ENCODE measurements around the gene NPY. TPM values are rescaled to one million over a fixed set of nuclear protein-coding genes. Genes with fewer than 3 reads are reported as not detected.

Gene NPY
- polyA plus RNA-seq, 4 donors: 0.28 to 2.0 (median 0.59) TPM

DNA sequence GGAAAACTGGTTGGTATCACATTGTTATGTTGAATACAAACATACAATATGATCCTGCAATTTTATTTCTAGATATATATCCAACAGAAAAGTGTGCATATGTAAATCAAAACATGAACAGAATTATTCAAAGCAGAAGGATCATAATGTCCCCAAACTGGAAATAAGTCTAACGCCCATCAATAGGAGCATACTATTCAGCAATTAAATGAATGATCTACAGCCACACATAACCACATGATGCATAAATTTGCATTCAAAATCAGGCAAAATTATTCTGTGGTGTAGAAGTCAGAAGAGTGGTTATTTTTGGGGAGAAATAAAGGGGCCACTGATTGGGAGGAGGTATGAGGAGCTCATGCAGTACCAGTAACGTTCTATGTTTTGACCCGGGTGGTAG is 28.6 kb downstream of the NPY start:
- DNase-seq (ENCODE audit: low read depth in 4 of 4, low spot score in 3 of 4): no peak

DNA sequence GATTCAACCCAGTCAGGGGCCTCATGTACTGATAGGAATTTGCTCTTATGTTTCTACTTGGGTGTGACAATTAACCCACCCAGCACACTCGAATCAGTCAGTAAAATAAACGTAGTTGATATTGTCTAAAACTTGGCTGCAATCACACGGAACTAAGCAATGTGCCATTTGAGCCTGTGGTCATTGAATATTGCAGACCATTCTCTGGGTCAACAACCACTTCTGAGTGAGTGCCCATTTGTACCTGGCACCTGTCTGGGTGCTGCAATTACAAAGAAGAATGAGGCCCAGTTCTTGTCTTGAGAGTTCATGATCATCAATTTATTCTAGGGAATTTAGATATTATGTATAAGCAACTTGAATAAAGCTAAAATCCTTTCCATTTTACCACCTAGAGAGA is 29.8 kb downstream of the NPY start:
- no peak for DNase-seq (ENCODE audit: low read depth in 4 of 4, low spot score in 3 of 4)

DNA sequence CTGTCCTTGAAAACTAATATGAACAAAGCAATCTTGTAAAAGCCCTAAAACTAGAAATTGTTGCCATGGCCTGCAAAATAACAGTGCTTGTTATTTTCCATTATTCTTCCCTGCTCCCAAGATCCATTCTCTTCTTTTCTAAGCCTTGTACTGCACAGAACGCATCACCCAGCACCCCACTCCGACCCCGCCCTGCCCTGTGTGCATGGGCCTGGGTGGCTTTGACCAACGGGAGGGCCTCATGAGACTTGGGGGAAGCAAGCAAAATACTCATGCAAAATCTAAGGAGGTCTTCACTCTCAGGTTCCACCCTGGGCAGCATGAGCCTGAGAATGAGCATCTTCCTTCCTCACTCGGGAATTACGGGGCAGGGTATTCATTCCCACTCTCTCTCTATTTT is 32.4 kb downstream of the NPY start:
- no peak for DNase-seq (ENCODE audit: low read depth in 4 of 4, low spot score in 3 of 4)

DNA sequence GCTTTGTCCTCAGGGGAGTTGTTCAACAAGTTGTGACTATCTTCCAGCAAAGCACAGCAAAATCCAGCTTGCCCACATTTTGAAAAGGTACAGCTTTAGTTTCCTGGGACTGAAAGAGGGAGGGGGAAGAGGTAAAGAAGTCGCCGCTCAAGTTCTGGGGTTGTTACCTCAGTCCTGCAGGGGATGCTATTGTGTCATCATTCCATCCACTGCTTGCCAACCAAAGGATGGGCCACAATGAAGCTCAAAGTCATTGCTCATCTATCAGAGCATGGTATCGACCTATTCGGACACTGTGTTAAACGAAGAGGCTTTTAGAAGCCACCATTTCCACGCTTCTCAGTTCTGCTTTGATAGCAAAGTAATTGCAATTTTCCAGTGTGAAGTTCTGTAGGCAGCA is 34.3 kb downstream of the NPY start:
- no peak for DNase-seq (ENCODE audit: low read depth in 4 of 4, low spot score in 3 of 4)

DNA sequence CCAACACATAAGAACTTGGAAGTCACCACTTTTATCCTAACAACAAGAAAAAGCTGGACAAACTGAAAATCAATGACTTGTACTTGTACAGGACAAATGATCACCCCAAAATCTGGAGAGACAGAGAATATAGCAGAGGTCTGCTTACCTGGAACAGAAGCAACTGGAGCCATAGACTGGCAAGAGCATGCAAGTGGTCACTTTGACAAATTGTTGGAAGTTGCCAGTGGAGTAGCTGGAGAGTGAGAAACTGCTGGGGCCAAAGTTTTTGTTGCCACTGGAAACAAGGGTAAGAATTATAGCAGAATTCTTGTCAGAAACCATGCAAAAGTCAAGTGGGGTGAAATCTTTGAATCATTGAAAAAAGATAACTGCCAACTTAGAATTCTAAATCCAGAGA is 35.2 kb downstream of the NPY start:
- DNase-seq (ENCODE audit: low read depth in 4 of 4, low spot score in 3 of 4): no peak

DNA sequence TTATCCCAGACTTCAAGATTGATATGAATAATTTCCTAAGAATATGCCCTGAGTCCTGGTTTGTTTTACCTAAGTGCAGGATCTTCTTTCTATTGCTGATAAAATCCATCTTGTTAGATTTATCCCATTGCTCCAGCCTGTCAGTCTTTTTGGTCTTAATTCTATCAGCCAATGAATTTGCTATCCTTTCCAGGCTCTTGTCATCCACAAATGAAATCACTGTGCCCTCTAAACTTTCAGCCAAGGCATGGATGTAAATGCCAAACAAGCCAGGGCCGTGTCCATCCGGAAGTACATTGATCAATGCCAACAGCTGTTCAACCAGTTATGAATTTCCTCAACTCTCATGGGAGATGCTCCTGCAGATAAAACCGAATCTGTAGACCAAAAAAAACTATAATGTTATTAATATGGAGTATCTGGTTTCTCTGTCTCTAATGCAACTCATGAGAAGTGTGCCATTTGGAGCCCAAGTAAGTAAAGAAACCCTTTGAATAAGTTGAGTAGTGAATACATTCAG is 40.0 kb downstream of the NPY start:
- DNase-seq (ENCODE audit: low read depth in 4 of 4, low spot score in 3 of 4): no peak

DNA sequence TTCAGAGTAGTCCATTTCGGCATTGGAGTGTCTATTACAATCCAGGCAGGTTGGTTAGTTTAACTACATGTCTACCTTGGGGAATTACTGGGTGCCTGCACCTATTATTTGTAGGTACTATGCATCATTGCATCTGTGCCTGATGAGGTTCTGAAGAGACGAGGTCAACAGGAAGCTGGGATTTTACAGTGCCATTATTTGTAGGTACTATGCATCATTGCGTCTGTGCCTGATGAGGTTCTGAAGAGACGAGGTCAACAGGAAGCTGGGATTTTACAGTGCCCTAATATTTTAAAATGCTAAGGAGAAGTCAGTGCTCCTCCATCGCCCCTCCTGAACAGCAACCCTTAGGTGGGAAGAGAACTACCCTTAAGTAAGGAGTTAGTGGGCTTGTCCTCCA is 41.7 kb downstream of the NPY start:
- no peak for DNase-seq (ENCODE audit: low read depth in 4 of 4, low spot score in 3 of 4)

DNA sequence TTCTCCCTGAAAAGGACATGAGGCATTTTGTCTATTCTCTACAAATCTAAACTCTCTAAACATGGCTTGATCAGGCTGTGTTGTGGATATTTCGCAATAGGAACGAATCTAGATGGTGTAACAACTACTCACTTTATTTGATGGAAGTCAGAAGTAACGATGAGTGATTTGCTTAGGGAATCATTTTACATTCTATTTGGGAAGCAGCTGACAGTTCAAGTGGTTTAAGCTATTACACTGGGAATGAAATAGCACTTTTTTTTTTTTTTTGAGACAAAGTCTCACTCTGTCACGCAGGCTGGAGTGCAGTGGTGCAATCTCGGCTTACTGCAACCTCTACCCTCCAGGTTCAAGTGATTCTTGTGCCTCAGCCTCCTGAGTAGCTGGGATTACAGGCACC is 44.1 kb downstream of the NPY start:
- no peak for DNase-seq (ENCODE audit: low read depth in 4 of 4, low spot score in 3 of 4)

DNA sequence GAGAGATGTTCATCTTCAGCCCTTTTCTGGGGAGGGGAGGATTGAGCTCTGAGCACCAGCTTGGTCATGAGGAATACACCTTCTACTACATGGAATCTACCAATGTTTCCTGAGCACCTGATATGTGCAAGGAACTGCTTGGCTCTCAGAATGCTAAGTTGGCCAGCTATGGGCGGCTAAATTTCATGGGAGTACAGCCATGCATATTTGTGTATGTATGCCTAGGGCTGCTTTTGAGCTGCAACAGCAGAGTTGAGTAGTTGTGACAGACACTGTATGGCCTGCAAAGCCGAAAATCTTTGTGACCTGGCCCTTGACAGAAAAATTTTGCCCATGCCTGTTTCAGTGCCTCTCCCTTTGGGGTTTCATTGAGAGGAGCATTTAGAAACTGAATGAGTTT is 44.9 kb downstream of the NPY start:
- no peak for DNase-seq (ENCODE audit: low read depth in 4 of 4, low spot score in 3 of 4)

DNA sequence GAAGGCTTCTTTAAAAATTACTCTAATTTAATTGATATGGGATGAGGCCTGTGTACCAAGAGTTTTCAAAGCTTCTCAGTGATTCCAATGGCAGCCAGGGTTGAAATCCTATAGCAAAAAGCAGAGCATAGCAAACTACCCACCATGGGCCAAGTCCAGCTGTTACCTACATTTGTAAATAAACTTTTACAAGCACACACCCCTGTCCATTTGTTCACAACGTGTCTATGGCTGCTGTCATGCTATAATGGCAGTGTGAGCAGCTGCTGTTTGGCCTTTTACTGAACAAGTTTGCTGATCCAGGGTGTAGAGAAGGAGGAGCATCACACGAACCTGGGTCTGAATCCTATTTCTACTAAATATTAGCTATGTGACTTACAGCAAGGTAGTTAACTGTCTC is 50.0 kb downstream of the NPY start:
- DNase-seq (ENCODE audit: low read depth in 4 of 4, low spot score in 3 of 4): no peak

DNA sequence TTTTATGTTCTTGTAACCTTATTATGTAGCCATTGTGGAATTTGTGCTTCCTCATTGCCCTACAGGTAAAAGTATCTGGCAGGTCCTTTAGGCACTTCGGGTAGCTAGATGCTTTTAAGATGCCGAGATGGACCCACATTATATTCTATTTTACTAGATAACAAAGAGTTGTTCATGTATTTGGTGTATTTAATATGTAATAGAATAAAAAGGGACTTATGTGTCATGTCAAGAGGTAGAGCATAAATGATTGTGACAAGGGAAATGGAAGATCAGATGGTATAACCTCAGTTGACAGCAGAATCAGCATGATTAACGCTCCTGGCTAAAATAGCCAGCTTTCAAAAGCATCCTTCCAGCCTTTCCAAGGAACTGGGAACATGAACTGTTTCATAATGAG is 50.6 kb downstream of the NPY start:
- no peak for DNase-seq (ENCODE audit: low read depth in 4 of 4, low spot score in 3 of 4)

DNA sequence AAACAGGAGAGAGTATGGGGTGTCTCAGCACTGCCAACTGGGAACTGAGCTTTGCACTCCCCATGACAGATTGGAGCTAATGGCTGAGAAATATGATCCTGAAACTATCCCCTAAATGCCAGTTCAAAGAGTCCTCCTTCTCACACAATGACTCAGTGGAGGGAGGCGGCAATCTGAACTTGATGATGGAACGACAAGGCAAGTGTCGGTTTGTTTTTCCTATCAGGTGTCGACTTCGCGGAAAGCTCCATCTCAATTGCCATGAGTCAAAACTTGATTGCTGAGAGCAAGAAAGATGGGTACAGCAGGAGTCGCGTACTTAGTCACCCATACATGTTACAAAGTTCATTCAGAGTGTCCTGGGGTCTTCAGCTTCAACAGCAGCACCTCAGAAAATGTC is 52.5 kb downstream of the NPY start:
- DNase-seq (ENCODE audit: low read depth in 4 of 4, low spot score in 3 of 4): peak in 1 of 4 donors; percentile 12

DNA sequence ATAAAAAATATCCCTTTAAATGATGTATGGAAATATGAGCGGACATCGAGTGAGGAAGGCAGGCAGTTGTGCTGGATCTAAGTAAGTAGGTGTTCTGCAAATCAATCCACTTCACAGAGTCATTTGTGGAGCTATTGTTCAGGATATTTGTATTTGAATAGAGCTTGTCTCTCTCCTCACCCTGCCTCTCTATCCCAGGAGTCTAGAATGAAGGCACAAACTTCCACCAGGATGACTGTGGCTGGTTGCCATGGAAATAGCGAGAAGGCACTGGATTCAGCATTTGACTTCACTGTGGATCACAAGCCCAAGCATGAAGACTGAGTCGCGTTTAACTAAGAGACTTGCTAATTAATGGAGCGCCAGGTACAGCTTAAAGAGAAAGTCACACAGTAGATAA is 53.2 kb downstream of the NPY start:
- no peak for DNase-seq (ENCODE audit: low read depth in 4 of 4, low spot score in 3 of 4)

DNA sequence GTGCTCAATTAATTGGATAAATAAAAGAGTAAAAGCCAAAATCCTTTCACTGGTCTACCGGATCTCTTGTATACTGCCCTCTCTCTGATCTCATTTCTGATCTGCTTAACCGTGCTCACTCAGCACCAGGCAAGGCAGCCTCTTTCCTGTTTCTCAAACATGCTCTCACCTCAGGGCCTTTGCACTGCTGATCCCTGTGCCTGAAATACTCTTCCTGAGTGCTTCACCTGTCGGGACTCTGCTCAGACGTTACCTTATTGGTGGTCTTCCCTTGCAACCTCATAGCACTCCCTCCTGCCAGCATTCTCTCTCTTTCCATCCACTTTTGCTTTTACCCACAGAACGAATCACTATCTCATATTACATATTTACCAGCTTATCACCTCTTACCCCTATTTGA is 55.6 kb downstream of the NPY start:
- no peak for DNase-seq (ENCODE audit: low read depth in 4 of 4, low spot score in 3 of 4)

DNA sequence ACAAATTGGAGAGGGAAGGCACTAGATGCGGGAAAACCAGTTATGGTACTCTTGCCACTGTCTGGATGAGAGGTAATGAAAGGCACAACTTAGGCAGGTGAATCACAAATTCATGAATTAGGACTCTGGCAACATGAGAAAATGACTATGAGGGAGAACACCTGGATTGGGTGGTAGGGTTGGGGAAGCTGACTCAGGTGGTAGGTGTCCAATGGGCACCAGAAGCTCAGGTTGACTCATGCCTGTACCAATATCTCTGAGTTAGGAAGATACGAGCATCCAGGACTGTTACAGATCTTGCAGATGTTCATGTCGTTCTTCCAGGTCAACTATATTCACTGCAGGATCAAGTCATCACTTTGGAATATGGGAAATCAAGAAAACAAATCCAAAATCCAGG is 56.7 kb downstream of the NPY start:
- DNase-seq (ENCODE audit: low read depth in 4 of 4, low spot score in 3 of 4): no peak

Measured in right renal pelvis (tissue), 4 donors.